ENCODE results near the gene BCHE.

Gene BCHE

DNA sequence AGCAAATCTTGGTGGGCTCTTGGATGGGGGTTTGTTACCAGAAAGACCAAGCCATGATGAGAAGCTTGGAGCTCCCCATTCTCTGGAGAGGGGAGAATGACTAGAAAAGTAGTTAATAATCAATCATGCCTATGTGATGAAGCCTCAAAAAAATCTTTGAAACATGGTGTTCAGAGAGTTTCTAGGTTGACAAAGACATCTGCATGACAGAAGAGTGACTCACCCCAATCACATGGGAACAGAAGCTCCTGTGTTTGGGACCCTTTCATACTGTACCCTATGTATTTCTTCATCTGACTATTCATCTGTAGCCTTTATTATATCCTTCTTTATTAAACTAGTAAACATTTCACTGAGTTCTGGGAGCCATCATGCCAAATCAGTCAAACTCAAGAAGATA, 87.4 kb downstream of the BCHE start:
- no peak for DNase-seq (ENCODE audit: low spot score)

DNA sequence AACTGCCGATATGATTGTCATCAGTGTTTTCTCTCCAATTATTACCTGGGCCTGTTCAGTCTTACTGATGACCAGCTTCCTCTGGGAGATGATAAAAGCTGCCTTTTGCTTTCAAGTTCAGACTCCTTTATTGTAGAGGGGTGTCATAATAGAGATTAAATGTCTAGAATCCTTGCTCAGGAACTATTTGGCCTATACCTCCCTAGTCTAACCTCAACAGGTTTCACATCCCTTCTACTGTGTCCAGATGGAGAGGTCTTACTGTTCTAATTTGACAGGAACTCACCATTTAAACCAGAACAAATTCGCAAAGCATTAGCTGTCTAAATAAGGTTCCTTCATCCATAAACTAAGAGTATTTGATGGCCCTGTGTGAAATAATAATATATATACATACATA, 88.0 kb downstream of the BCHE start:
- no peak for DNase-seq (ENCODE audit: low spot score)

DNA sequence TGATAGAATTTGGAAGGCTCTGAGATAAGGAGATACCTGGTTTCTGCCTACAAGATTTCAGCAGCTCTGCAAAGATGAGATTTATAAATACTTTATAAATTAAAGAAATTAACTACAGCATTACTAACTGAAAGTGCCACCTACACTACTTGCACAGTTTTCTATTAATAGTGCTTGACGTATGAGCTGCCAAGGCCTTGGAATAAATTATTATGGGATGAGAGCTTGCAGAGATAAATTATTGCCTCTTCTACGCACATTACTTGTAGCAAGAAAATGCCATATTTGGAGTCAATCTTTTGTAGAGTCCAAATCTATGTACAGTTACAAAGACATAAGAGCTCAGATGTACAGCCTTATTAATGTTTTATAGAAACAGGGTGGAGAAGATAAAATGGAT, 89.1 kb downstream of the BCHE start:
- DNase-seq (ENCODE audit: low spot score) = peak; percentile 72

DNA sequence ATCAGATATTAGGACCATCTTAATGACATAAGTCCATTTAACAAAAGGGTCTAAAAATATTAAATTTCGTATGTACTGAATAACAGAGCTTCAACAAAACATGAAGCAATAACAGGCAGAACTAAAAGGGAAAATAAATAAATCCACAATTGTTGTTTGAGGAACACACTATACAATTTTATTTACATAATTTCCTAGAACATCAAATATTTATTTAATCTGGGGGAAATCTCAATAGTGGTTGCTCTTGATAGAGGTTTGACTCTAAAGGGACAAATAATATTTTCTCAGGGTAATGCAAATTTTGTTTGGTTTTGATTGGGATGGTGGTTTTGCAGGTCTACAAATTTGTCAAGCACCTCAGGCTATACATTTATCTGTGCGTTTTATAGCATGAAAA, 90.3 kb downstream of the BCHE start:
- no peak for DNase-seq (ENCODE audit: low spot score)

DNA sequence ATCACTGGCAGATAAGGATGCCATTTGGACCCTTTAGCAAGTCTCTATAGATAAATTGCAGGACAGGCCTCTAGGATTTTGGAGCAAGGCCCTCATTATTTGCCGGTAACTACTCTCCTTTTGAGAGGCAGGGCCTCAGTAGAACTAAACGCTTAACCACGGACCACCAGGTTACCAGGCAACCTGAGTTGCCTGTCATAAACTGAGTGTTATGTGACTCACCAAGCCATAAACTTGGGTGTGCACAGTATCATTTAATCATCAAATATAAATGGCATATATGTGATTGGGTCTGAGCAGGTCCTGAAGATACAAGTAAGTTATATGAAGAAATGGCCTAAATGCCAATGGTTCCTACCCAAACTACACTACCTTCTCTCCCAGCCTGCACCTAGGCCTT, 93.2 kb downstream of the BCHE start:
- DNase-seq (ENCODE audit: low spot score) = no peak

DNA sequence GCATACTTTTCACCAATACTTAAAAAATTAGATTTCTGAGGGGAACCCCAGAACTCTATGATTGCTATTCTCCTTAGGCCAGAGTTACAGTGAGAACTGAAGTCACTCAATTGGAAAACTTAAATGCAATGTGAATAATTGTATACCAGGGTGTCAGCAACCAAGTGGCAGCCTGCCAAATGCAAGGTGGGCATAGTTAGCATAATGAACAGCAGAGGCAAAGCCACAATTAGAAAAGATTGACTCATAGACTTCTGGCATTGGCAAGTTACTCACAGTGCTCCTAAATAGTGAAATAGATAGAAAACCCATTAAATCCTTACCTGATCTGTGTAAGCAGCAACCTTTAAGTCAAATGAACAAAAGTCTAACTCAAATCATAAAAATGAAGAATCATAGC, 94.9 kb downstream of the BCHE start:
- peak; percentile 75 for DNase-seq (ENCODE audit: low spot score)

DNA sequence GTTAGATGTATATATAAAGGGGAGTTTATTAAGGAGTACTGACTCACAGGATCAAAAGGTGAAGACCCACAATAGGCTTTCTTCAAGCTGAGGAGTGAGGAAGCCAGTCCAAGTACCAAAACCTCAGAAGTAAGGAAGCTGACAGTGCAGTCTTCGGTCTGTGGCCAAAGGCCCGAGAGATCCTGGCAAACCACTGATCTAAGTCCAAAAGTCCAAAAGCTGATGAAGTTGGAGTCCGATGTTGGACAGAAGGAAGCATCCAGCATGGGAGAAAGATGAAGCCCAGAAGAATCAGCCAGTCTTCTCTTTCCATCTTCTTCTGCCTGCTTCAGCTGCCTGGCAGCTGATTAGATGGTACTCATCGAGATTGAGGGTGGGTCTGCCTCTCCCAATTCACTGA, 107.5 kb downstream of the BCHE start:
- DNase-seq (ENCODE audit: low spot score) = no peak

DNA sequence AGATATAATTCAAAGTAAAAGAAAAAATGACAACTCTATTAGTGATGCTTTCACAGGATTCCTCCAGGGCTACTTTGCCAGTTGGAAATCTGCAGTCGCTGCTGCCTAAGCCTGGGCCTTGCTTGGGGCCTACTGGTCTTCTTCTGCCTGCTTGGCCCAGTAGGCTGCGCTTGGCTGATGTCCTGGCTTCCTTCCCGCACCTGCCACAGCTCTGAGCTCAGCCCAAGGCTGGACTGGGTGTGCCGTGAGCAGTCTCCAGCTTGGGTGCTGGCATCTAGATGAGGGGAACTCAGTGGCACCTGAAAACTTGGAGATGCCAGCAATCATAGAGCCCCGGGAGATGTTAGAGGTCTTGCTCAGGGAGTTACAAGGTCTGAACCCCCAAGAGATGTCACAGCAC, 108.3 kb downstream of the BCHE start:
- DNase-seq (ENCODE audit: low spot score) = no peak

DNA sequence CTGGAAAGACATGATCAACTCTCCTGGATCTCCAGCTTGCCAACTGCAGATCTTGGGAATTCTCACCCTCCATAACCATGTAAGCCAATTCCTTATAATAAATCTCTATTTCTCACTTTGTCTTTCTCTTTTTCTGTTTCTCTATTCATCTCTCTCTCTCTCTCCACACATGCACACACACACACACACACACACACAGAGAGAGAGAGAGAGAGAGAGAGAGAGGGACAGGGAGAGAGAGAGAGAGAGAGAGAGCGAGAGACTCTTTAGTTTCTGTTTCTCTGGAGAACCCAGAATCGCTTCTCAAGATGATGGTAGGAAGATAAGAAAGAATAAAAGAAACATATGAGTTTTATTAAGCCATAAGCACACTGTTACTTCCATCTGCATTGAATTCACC, 111.9 kb downstream of the BCHE start:
- DNase-seq (ENCODE audit: low spot score) = no peak

Measured in putamen (tissue), 1 donor.